CD14-positive monocyte (primary cell): ENCODE results near the gene PLCH2. TPM values are rescaled to one million over a fixed set of nuclear protein-coding genes. Genes with fewer than 3 reads are reported as not detected.

Experiments
- DNase-seq, 3 donors: peaks; one replicate each; pipeline ENCODE4 v3.0.0-alpha.2; 2011 to 2022
- H2AFZ ChIP-seq: 2 replicates; pipeline ENCODE4 v1.6.0; 2012; ENCODE audit warnings: mild to moderate bottlenecking, low read depth, low read length, inconsistent platforms; ENCODE audit not compliant: insufficient read depth, poor library complexity, severe bottlenecking
- H3K27ac ChIP-seq, 2 donors: 1 replicate in 1 of 2; 2 replicates in 1 of 2; pipeline ENCODE4 v1.5.1; 2012 to 2013; ENCODE audit warnings: low read length in 2 of 2, control low read depth in 1 of 2, inconsistent platforms in 1 of 2, low read depth in 1 of 2, mild to moderate bottlenecking in 1 of 2
- H3K27me3 ChIP-seq, 2 donors: one replicate each; pipeline versions ENCODE4 v1.6.0 to v1.6.1; 2011 to 2013; ENCODE audit warnings: low read length in 2 of 2; ENCODE audit not compliant: control insufficient read depth in 2 of 2, insufficient read depth in 2 of 2
- H3K36me3 ChIP-seq, 2 donors: replicated peaks in 1 of 2; 1 replicate in 1 of 2; 2 replicates in 1 of 2; pipeline versions ENCODE4 v1.5.1 to v1.6.1; 2012 to 2013; ENCODE audit warnings: low read length in 2 of 2, control low read depth in 1 of 2, inconsistent platforms in 1 of 2, mild to moderate bottlenecking in 1 of 2; ENCODE audit not compliant: insufficient read depth in 2 of 2, control insufficient read depth in 1 of 2
- H3K4me1 ChIP-seq, 2 donors: 1 replicate in 1 of 2; 2 replicates in 1 of 2; pipeline versions ENCODE4 v1.5.1 to v1.6.1; 2012 to 2013; ENCODE audit warnings: low read length in 2 of 2, control low read depth in 1 of 2, inconsistent platforms in 1 of 2, mild to moderate bottlenecking in 1 of 2, moderate library complexity in 1 of 2; ENCODE audit not compliant: insufficient read depth in 2 of 2, control insufficient read depth in 1 of 2
- H3K4me2 ChIP-seq: replicated peaks from 2 replicates; pipeline ENCODE3; 2012; ENCODE audit warnings: low read length, moderate library complexity, mild to moderate bottlenecking; ENCODE audit not compliant: poor library complexity, severe bottlenecking; ENCODE audit errors: extremely low read depth
- H3K4me3 ChIP-seq, 3 experiments: fragments of 200-600 bp in 1 of 3; sonication (generic) in 1 of 3; replicated peaks in 1 of 3; 1 replicate in 2 of 3; 2 replicates in 1 of 3; pipeline ENCODE4 v1.5.1; 2011 to 2013; ENCODE audit warnings: low read length in 3 of 3, mild to moderate bottlenecking in 3 of 3, control low read depth in 2 of 3, low read depth in 2 of 3, inconsistent platforms in 1 of 3, moderate library complexity in 1 of 3
- H3K79me2 ChIP-seq: 2 replicates; pipeline ENCODE4 v1.6.0; 2012; ENCODE audit warnings: mild to moderate bottlenecking, control low read depth, inconsistent platforms, low read length, moderate library complexity; ENCODE audit not compliant: insufficient read depth
- H3K9ac ChIP-seq: 2 replicates; pipeline ENCODE4 v1.6.0; 2017; ENCODE audit warnings: low read length, mild to moderate bottlenecking; ENCODE audit not compliant: insufficient read depth, poor library complexity, severe bottlenecking
- H3K9me3 ChIP-seq, 2 donors: replicated peaks in 1 of 2; 1 replicate in 1 of 2; 2 replicates in 1 of 2; pipeline versions ENCODE4 v1.5.1 to v1.6.1; 2012 to 2013; ENCODE audit warnings: low read length in 2 of 2, control low read depth in 1 of 2; ENCODE audit not compliant: control insufficient read depth in 1 of 2, insufficient read depth in 1 of 2
- H4K20me1 ChIP-seq: 2 replicates; pipeline ENCODE4 v1.6.0; 2012; ENCODE audit warnings: mild to moderate bottlenecking, low read length, control low read depth, moderate library complexity; ENCODE audit not compliant: insufficient read depth
- H3K27ac Mint-ChIP-seq, 7 donors: one replicate each; pipeline ENCODE4 v1.8.0; 2020; ENCODE audit warnings: mild to moderate bottlenecking in 7 of 7, mixed read lengths in 7 of 7, moderate library complexity in 6 of 7, inconsistent platforms in 2 of 7
- H3K27me3 Mint-ChIP-seq, 3 donors: one replicate each; pipeline ENCODE4 v1.8.0; 2021 to 2022; ENCODE audit warnings: low read depth in 3 of 3, mild to moderate bottlenecking in 3 of 3, mixed read lengths in 3 of 3, moderate library complexity in 3 of 3, inconsistent platforms in 1 of 3
- H3K36me3 Mint-ChIP-seq, 2 donors: one replicate each; pipeline ENCODE4 v1.8.0; 2020; ENCODE audit warnings: mixed read lengths in 2 of 2, inconsistent platforms in 1 of 2, mild to moderate bottlenecking in 1 of 2
- H3K4me1 Mint-ChIP-seq: one replicate; pipeline ENCODE4 v1.8.0; 2020; ENCODE audit warnings: mild to moderate bottlenecking, mixed read lengths
- H3K4me3 Mint-ChIP-seq, 2 donors: one replicate each; pipeline ENCODE4 v1.8.0; 2020; ENCODE audit warnings: mild to moderate bottlenecking in 2 of 2, mixed read lengths in 2 of 2, moderate library complexity in 1 of 2
- H3K9me3 Mint-ChIP-seq, 7 donors: one replicate each; pipeline ENCODE4 v1.8.0; 2020 to 2022; ENCODE audit warnings: mixed read lengths in 7 of 7, mild to moderate bottlenecking in 6 of 7, moderate library complexity in 6 of 7, inconsistent platforms in 2 of 7
- WGBS: methylation state at CpG from one replicate; pipeline ENCODE4 v1.1.5; 2013; ENCODE audit warnings: missing lambda C conversion rate; ENCODE audit not compliant: insufficient coverage; 5-methylcytosine and 5-hydroxymethylcytosine counted together
- intact Hi-C, 2 donors: fragments of 100-400 bp; cut with micrococcal nuclease; formaldehyde crosslinking; loops; one replicate each; pipeline versions ENCODE4 v1.15.0 to v1.15.1; 2023
- polyA plus RNA-seq, 3 donors: library from polyadenylated mRNA; depleted of rRNA in 1 of 3; unstranded in 2 of 3; stranded (reverse) in 1 of 3; fragments of 300-500 nt in 2 of 3; fragments of >200 nt in 1 of 3; fragmentation: Illumina TruSeq in 2 of 3; gene quantifications; 1 replicate in 2 of 3; 2 replicates in 1 of 3; pipeline ENCODE4 v1.2.3, GENCODE V29; 2012 to 2021
- TF ChIP-seq, protein P1 (sequence below): fragments of 200-600 bp; IDR thresholded peaks from one replicate; pipeline ENCODE4 v1.8.0; 2022; ENCODE audit warnings: antibody characterized with exemption, mild to moderate bottlenecking

The PLCH2 gene
- polyA plus RNA-seq, 3 donors = 1.2 TPM; not detected in 2

DNA sequence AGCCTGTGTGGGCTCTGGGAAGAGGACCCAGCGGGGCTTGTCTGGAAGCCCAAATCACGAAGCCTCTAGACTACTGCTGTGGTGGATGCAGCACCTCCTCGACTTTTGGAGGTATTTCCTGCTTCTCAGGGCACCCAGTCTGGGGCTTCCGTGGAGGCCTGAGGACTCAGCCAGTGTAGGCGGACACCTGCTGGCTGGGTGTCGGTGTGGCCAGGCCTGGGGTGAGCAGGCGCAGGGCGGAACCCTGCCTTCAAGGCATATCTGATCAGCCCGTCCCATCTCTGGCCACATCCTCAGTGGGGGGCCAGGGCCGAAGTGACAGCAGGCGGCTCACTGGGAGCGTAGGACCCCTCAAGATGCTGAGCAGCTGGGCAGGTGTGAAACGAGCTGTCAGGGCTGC is 6.9 kb downstream of the PLCH2 start:
- no peak overlapping the region for H3K4me3 Mint-ChIP-seq
- TF ChIP-seq, protein P1, sequence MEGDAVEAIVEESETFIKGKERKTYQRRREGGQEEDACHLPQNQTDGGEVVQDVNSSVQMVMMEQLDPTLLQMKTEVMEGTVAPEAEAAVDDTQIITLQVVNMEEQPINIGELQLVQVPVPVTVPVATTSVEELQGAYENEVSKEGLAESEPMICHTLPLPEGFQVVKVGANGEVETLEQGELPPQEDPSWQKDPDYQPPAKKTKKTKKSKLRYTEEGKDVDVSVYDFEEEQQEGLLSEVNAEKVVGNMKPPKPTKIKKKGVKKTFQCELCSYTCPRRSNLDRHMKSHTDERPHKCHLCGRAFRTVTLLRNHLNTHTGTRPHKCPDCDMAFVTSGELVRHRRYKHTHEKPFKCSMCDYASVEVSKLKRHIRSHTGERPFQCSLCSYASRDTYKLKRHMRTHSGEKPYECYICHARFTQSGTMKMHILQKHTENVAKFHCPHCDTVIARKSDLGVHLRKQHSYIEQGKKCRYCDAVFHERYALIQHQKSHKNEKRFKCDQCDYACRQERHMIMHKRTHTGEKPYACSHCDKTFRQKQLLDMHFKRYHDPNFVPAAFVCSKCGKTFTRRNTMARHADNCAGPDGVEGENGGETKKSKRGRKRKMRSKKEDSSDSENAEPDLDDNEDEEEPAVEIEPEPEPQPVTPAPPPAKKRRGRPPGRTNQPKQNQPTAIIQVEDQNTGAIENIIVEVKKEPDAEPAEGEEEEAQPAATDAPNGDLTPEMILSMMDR = no peak
- H3K27ac Mint-ChIP-seq = no peak overlapping the region
- Histone ChIP-seq H3K36me3 (no peaks in the 10 kb centered on the region), H3K4me3 (no peak overlapping the region), H3K4me2 (no peak overlapping the region), H3K27me3 (no peaks in the 10 kb centered on the region), H3K9me3 (peaks cover 3 to 6% of the 10 kb centered on the region in 2 donors), H3K4me1 (no peaks in the 10 kb centered on the region), H3K9ac (no peak overlapping the region), H2AFZ (no peak overlapping the region), H3K27ac (no peak overlapping the region), H3K79me2 (no peaks in the 10 kb centered on the region), H4K20me1 (no peaks in the 10 kb centered on the region)
- no peaks in the 10 kb centered on the region for H3K36me3 Mint-ChIP-seq
- peaks cover 1 to 6% (median 3%) of the 10 kb centered on the region in 7 donors for H3K9me3 Mint-ChIP-seq
- peaks cover 0 to 6% (median 0%) of the 10 kb centered on the region in 3 donors for H3K27me3 Mint-ChIP-seq
- intact Hi-C loops = no loop called here
- H3K4me1 Mint-ChIP-seq = no peaks in the 10 kb centered on the region
- no peak for DNase-seq
- WGBS = 91% methylated on average over 12 of the region's 13 CpGs

DNA sequence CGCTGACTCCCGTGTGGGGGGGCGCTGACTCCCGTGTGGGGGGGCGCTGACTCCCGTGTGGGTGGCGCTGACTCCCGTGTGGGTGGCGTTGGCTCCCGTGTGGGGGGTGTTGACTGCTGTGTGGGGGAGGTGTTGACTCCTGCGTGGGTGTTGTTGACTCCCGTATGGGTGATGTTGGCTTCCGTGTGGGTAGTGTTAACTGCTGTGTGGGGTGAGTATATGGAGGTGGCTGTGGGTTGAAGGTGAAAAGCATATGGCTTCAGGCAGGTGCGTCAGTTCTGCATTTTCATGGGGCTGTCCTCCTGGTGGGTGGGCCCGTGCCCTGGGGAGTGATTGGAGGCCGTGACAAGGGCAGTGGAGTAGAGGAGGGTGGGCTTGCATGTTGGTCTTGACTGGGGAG is 7.9 kb downstream of the PLCH2 start:
- Mint-ChIP-seq H3K4me3 (no peak overlapping the region), H3K9me3 (peaks cover 11 to 14% (median 12%) of the 10 kb centered on the region in 7 donors), H3K27me3 (peaks cover 0 to 6% (median 0%) of the 10 kb centered on the region in 3 donors), H3K36me3 (no peaks in the 10 kb centered on the region), H3K27ac (no peak overlapping the region), H3K4me1 (no peaks in the 10 kb centered on the region)
- Histone ChIP-seq H3K27ac (no peak overlapping the region), H3K36me3 (no peaks in the 10 kb centered on the region), H3K4me2 (no peak overlapping the region), H3K4me1 (no peaks in the 10 kb centered on the region), H3K9me3 (peaks cover 10 to 15% of the 10 kb centered on the region in 2 donors), H4K20me1 (no peaks in the 10 kb centered on the region), H2AFZ (no peak overlapping the region), H3K27me3 (no peaks in the 10 kb centered on the region), H3K9ac (no peak overlapping the region), H3K4me3 (no peak overlapping the region), H3K79me2 (no peaks in the 10 kb centered on the region)
- WGBS = 92% methylated on average over 13 of the region's 16 CpGs
- intact Hi-C loops = no loop called here
- no peak for DNase-seq
- TF ChIP-seq, protein P1 = no peak
